Endometrial microvascular endothelial cells (primary cell): ENCODE data around the gene PI4K2A. TPM values are rescaled to one million over a fixed set of nuclear protein-coding genes. Genes with fewer than 3 reads are reported as not detected.
"Not testable (repeated sequence)": the region's sequence is repeated elsewhere in the genome, so short reads cannot be mapped to it uniquely, and the experiment has no call there.

Source experiments
- in situ Hi-C: cut with HindIII; loops from 2 replicates; pipeline ENCODE4 v1.10.0; 2017; ENCODE audit warnings: low sequenced_read_pairs, low pct_unique_long_range_greater_than_20kb; ENCODE audit errors: inconsistent ontology term
- total RNA-seq: library from RNA; depleted of rRNA; stranded (reverse); fragments of >200 nt; gene quantifications from one replicate; pipeline ENCODE4 v1.2.3, GENCODE V29; 2015; ENCODE audit errors: inconsistent ontology term

PI4K2A gene
- total RNA-seq, 1 donor from 2014 or later: 24.6 TPM

GRCh38 chr10:97664282-97664850 lies 23.9 kb downstream of the PI4K2A start:
- in situ Hi-C loops: no loop called here

GRCh38 chr10:97666992-97667391 lies 26.5 kb downstream of the PI4K2A start:
- in situ Hi-C loops: no loop called here

- in situ Hi-C loops: no loop called here
Observed at GRCh38 chr10:97667463-97667862, 27.0 kb downstream of the PI4K2A start.

- in situ Hi-C loops: no loop called here
Observed at GRCh38 chr10:97669571-97669970, 29.1 kb downstream of the PI4K2A start.

GRCh38 chr10:97673736-97674525 lies 33.5 kb downstream of the PI4K2A start:
- in situ Hi-C loops: no loop called here

GRCh38 chr10:97675222-97675621 lies 34.8 kb downstream of the PI4K2A start:
- in situ Hi-C loops: no loop called here

GRCh38 chr10:97676770-97677581 lies 36.5 kb downstream of the PI4K2A start:
- in situ Hi-C loops: no loop called here

GRCh38 chr10:97679594-97679993 lies 39.1 kb downstream of the PI4K2A start:
- in situ Hi-C loops: no loop called here

- in situ Hi-C loops: no loop called here
Observed at GRCh38 chr10:97682042-97682441, 41.6 kb downstream of the PI4K2A start.

- in situ Hi-C loops: no loop called here
Observed at GRCh38 chr10:97683556-97684367, 43.3 kb downstream of the PI4K2A start.

GRCh38 chr10:97684368-97684713 lies 43.9 kb downstream of the PI4K2A start:
- in situ Hi-C loops: not testable (repeated sequence)

- in situ Hi-C loops: no loop called here
Observed at GRCh38 chr10:97684866-97685394, 44.5 kb downstream of the PI4K2A start.

- in situ Hi-C loops: no loop called here
Observed at GRCh38 chr10:97685395-97685958, 45.0 kb downstream of the PI4K2A start.

GRCh38 chr10:97686301-97686961 lies 46.0 kb downstream of the PI4K2A start:
- in situ Hi-C loops: no loop called here

- in situ Hi-C loops: no loop called here
Observed at GRCh38 chr10:97686962-97687784, 46.7 kb downstream of the PI4K2A start, which contains the start of gene AVPI1. Gene AVPI1, minus strand, starts transcription at chr10:97687241. Its CDS starts 7,336 bp downstream, at chr10:97679905.

- in situ Hi-C loops: no loop called here
Observed at GRCh38 chr10:97687785-97688781, 47.6 kb downstream of the PI4K2A start.
